Measurements from ENCODE around the gene RAD18.

Gene RAD18

DNA sequence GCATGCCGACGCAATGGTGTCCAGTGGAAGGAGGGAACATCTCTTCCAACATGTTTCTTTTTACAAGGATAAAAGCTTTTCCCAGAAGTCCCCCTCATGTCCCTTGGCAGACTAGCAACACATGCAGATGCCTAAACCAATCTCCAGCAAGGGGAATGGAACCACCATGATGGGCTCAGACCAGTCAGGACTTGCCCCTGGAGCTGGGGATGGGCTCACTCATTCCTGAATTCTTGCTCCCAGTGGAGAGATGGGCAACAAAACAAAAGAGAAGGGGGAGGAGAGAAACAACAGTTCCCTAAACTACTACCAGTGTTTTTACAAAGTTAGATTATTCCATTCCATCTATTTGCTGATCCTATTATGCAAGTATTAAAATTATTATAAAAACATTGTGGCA is 117.1 kb downstream of the RAD18 start:
- Histone ChIP-seq H3K4me2 (ENCODE audit: low read length) (no peak overlapping the region), H3F3A (ENCODE audit: control insufficient read depth, insufficient read depth) (no peaks in the 10 kb centered on the region), H3K36me3 (ENCODE audit: control insufficient read depth, low read length) (no peaks in the 10 kb centered on the region), H3K4me1 (ENCODE audit: control insufficient read depth, low read length) (no peaks in the 10 kb centered on the region), H4K20me1 (ENCODE audit: control insufficient read depth, insufficient read depth, low read depth, low read length) (no peaks in the 10 kb centered on the region), H3K9me2 (replicated peaks; ENCODE audit: control insufficient read depth, low read length) (no peaks in the 10 kb centered on the region), H3K4me3 (ENCODE audit: low read length) (no peak overlapping the region), H3K27me3 (ENCODE audit: control insufficient read depth, low read length) (no peaks in the 10 kb centered on the region), H3K79me2 (ENCODE audit: control insufficient read depth, low read length) (no peaks in the 10 kb centered on the region), H3K9me3 (ENCODE audit: control insufficient read depth, insufficient read depth, low read length) (no peaks in the 10 kb centered on the region), H3K27ac (ENCODE audit: low read depth, low read length) (no peak overlapping the region)
- no peak for TF ChIP-seq EZH2phosphoT487 (IDR thresholded peaks at IDR 0.05; ENCODE audit: borderline replicate concordance, low read length)
- TF ChIP-seq, protein P1, sequence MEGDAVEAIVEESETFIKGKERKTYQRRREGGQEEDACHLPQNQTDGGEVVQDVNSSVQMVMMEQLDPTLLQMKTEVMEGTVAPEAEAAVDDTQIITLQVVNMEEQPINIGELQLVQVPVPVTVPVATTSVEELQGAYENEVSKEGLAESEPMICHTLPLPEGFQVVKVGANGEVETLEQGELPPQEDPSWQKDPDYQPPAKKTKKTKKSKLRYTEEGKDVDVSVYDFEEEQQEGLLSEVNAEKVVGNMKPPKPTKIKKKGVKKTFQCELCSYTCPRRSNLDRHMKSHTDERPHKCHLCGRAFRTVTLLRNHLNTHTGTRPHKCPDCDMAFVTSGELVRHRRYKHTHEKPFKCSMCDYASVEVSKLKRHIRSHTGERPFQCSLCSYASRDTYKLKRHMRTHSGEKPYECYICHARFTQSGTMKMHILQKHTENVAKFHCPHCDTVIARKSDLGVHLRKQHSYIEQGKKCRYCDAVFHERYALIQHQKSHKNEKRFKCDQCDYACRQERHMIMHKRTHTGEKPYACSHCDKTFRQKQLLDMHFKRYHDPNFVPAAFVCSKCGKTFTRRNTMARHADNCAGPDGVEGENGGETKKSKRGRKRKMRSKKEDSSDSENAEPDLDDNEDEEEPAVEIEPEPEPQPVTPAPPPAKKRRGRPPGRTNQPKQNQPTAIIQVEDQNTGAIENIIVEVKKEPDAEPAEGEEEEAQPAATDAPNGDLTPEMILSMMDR (IDR thresholded peaks at IDR 0.05; ENCODE audit: low read depth, low read length, poor library complexity, severe bottlenecking) = no peak

DNA sequence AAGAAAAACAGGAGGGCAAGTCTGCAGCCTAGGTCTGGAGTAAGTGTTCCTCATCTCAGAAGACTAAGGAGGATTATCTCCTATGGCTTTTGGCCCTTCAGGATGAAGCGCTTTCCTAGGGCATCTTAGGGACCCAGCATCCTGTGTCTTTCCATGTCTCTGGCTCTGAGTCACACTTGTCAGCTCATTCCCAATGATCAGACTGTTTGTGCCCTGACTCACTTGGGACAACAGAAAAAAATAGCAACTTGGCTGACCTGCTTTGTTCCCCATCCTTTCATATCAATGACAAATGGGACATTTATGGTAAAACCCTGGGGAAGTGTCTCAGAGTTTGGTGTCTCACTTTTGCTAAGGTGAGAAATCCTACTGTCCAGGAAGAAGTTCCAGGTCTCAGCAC is 117.6 kb downstream of the RAD18 start:
- no peaks in the 10 kb centered on the region for H3K9me2 ChIP-seq (replicated peaks; ENCODE audit: control insufficient read depth, low read length)
- H3K4me1 ChIP-seq (ENCODE audit: control insufficient read depth, low read length) = no peaks in the 10 kb centered on the region
- H4K20me1 ChIP-seq (ENCODE audit: control insufficient read depth, insufficient read depth, low read depth, low read length) = no peaks in the 10 kb centered on the region
- H3K36me3 ChIP-seq (ENCODE audit: control insufficient read depth, low read length) = no peaks in the 10 kb centered on the region
- no peak overlapping the region for H3K4me2 ChIP-seq (ENCODE audit: low read length)
- no peaks in the 10 kb centered on the region for H3F3A ChIP-seq (ENCODE audit: control insufficient read depth, insufficient read depth)
- no peaks in the 10 kb centered on the region for H3K79me2 ChIP-seq (ENCODE audit: control insufficient read depth, low read length)
- H3K27ac ChIP-seq (ENCODE audit: low read depth, low read length) = no peak overlapping the region
- no peaks in the 10 kb centered on the region for H3K9me3 ChIP-seq (ENCODE audit: control insufficient read depth, insufficient read depth, low read length)
- TF ChIP-seq, protein P1 (IDR thresholded peaks at IDR 0.05; ENCODE audit: low read depth, low read length, poor library complexity, severe bottlenecking) = no peak
- TF ChIP-seq EZH2phosphoT487 (IDR thresholded peaks at IDR 0.05; ENCODE audit: borderline replicate concordance, low read length) = no peak
- H3K4me3 ChIP-seq (ENCODE audit: low read length) = no peak overlapping the region
- H3K27me3 ChIP-seq (ENCODE audit: control insufficient read depth, low read length) = no peaks in the 10 kb centered on the region

DNA sequence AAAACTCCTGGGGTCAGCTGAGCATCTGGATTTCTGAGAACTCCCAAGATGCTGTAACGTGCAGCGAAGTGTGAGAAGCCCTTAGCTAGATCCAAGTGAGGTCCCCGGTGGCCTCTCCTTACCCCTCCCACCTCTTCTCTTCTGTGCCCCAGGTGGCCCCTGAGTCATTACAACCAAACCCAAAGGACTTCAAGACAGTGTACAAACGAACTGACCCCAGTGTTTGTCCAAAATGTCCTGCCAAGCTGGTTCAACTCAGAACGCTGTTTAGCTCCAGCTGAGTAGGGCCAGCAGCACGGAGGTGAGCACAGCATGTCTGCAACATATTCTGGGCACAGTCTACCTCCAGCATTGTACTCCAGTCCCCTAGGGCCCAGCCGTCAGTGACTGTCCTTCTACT is 119.9 kb downstream of the RAD18 start:
- Histone ChIP-seq H3K4me3 (ENCODE audit: low read length) (no peak overlapping the region), H3F3A (ENCODE audit: control insufficient read depth, insufficient read depth) (no peaks in the 10 kb centered on the region), H3K9me2 (replicated peaks; ENCODE audit: control insufficient read depth, low read length) (no peaks in the 10 kb centered on the region), H3K9me3 (ENCODE audit: control insufficient read depth, insufficient read depth, low read length) (no peaks in the 10 kb centered on the region), H3K4me2 (ENCODE audit: low read length) (no peak overlapping the region), H3K27ac (ENCODE audit: low read depth, low read length) (no peak overlapping the region), H3K4me1 (ENCODE audit: control insufficient read depth, low read length) (no peaks in the 10 kb centered on the region), H4K20me1 (ENCODE audit: control insufficient read depth, insufficient read depth, low read depth, low read length) (no peaks in the 10 kb centered on the region), H3K36me3 (ENCODE audit: control insufficient read depth, low read length) (no peaks in the 10 kb centered on the region), H3K27me3 (ENCODE audit: control insufficient read depth, low read length) (no peaks in the 10 kb centered on the region), H3K79me2 (ENCODE audit: control insufficient read depth, low read length) (no peaks in the 10 kb centered on the region)
- no peak for TF ChIP-seq EZH2phosphoT487 (IDR thresholded peaks at IDR 0.05; ENCODE audit: borderline replicate concordance, low read length)
- TF ChIP-seq, protein P1 (IDR thresholded peaks at IDR 0.05; ENCODE audit: low read depth, low read length, poor library complexity, severe bottlenecking) = no peak

DNA sequence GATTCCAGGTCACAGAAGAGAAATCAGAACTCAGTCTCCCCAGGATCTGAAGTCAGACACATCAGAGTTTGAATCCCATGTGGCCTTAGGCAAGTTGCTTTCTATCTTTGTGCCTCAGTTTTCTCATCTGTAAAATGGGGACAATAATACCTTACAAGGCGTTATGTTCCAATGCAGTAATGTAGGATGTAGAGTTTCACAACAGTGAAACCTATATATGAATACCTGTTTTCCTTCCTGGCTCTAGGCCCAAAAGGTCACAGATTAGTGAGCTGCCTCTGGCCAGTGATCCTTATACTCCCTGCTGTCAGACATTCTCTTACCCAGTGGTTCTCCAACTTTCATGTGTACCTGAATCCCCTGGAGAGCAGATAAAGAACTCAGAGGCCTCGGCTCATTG is 121.0 kb downstream of the RAD18 start:
- Histone ChIP-seq H3K27me3 (ENCODE audit: control insufficient read depth, low read length) (no peaks in the 10 kb centered on the region), H4K20me1 (ENCODE audit: control insufficient read depth, insufficient read depth, low read depth, low read length) (no peaks in the 10 kb centered on the region), H3K9me3 (ENCODE audit: control insufficient read depth, insufficient read depth, low read length) (no peaks in the 10 kb centered on the region), H3K79me2 (ENCODE audit: control insufficient read depth, low read length) (no peaks in the 10 kb centered on the region), H3K4me3 (ENCODE audit: low read length) (no peak overlapping the region), H3K4me1 (ENCODE audit: control insufficient read depth, low read length) (no peaks in the 10 kb centered on the region), H3F3A (ENCODE audit: control insufficient read depth, insufficient read depth) (no peaks in the 10 kb centered on the region), H3K9me2 (replicated peaks; ENCODE audit: control insufficient read depth, low read length) (no peaks in the 10 kb centered on the region), H3K36me3 (ENCODE audit: control insufficient read depth, low read length) (no peaks in the 10 kb centered on the region), H3K4me2 (ENCODE audit: low read length) (no peak overlapping the region), H3K27ac (ENCODE audit: low read depth, low read length) (no peak overlapping the region)
- TF ChIP-seq, protein P1 (IDR thresholded peaks at IDR 0.05; ENCODE audit: low read depth, low read length, poor library complexity, severe bottlenecking) = no peak
- TF ChIP-seq EZH2phosphoT487 (IDR thresholded peaks at IDR 0.05; ENCODE audit: borderline replicate concordance, low read length) = no peak
